NT2/D1 (cell line): ENCODE results near the gene PEAK1.

Experiments used
- SUZ12 ChIP-seq: IDR thresholded peaks from 2 replicates; pipeline ENCODE4 v1.6.1; 2011; ENCODE audit not compliant: insufficient read length, insufficient read depth; ENCODE audit errors: extremely low read depth
- YY1 ChIP-seq: IDR thresholded peaks from 2 replicates; pipeline ENCODE4 v1.6.1; 2011; ENCODE audit not compliant: insufficient read length, insufficient read depth
- ZNF274 ChIP-seq: IDR thresholded peaks from 2 replicates; pipeline ENCODE4 v1.6.1; 2011; ENCODE audit warnings: mild to moderate bottlenecking, low read depth, low read length

DNA sequence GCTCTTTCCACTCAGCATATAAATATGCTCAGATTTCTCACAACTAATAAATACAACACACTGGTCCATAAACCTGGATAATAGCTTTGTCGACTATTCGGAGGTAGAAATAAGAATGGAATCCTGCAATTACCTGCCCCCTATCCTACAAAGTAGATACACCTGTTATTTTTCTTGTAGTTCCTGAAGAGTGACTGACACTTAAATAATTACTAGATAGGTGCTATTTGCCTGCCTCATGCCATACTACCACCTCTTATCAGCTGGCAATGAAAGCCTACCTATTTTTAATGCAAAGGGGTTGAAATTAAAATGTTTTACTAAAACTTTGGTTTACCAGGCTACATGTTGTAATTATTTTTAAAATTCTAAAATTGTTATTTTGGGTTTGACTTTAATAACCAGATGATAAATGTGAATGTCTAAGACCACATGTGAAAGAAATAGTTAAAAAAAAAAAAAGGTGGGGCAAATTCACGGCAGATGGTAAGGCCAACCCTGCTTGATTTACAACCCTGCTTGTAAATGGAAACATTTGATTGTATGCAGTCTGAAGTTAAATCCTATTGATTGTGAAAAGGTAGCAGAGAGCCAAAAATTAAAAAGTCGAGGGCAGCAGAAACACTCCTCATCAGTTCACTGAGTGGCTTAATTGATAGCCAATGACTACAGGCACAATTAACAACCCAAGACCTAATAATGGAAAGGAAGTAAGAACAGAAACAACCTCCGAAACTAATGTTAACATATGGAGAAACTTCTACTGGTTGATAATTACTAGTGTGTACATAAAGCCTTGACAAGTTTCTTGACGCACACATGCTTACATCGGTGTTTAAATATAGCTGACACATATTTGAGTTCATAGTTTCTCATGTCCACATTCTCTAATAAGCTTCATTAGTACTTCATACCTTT is 8.9 kb downstream of the PEAK1 start:
- TF ChIP-seq YY1 (no peak), SUZ12 (no peak), ZNF274 (no peak)
